Esophagus (tissue), 2 donors: ENCODE data around the gene OPCML. TPM values are rescaled to one million over a fixed set of nuclear protein-coding genes. Genes with fewer than 3 reads are reported as not detected.

Experiments
- H3K27ac ChIP-seq, 2 donors: one replicate each; pipeline ENCODE4 v1.5.1; 2013; ENCODE audit warnings: low read depth in 2 of 2, mild to moderate bottlenecking in 2 of 2, inconsistent platforms in 1 of 2, low read length in 1 of 2, moderate library complexity in 1 of 2
- H3K27me3 ChIP-seq, 2 donors: one replicate each; pipeline ENCODE4 v1.6.1; 2013; ENCODE audit warnings: low read length in 2 of 2, control low read depth in 1 of 2, mild to moderate bottlenecking in 1 of 2; ENCODE audit not compliant: insufficient read depth in 2 of 2, control insufficient read depth in 1 of 2
- H3K36me3 ChIP-seq, 2 donors: one replicate each; pipeline ENCODE4 v1.6.1; 2013; ENCODE audit warnings: low read length in 1 of 2; ENCODE audit not compliant: control insufficient read depth in 2 of 2, insufficient read depth in 2 of 2
- H3K4me1 ChIP-seq, 2 donors: one replicate each; pipeline ENCODE4 v1.6.1; 2013; ENCODE audit warnings: low read length in 1 of 2; ENCODE audit not compliant: control insufficient read depth in 2 of 2, insufficient read depth in 2 of 2
- H3K4me3 ChIP-seq, 2 donors: one replicate each; pipeline ENCODE4 v1.5.1; 2013; ENCODE audit warnings: low read length in 2 of 2, mild to moderate bottlenecking in 2 of 2, low read depth in 1 of 2, moderate library complexity in 1 of 2
- H3K9me3 ChIP-seq, 2 donors: one replicate each; pipeline ENCODE4 v1.6.1; 2013; ENCODE audit warnings: mild to moderate bottlenecking in 2 of 2, low read depth in 1 of 2, low read length in 1 of 2, moderate library complexity in 1 of 2; ENCODE audit not compliant: control insufficient read depth in 2 of 2, insufficient read depth in 1 of 2
- WGBS, 2 donors: extraction: QIAGEN DNeasy Blood & Tissue Kit; methylation state at CpG; one replicate each; pipeline ENCODE4 v1.1.7; 2013; 5-methylcytosine and 5-hydroxymethylcytosine counted together
- polyA plus RNA-seq, 2 donors: library from polyadenylated mRNA; stranded (reverse); fragments of 200-250 nt; gene quantifications; one replicate each; pipeline ENCODE4 v1.2.3, GENCODE V29; 2013
- donor health status: healthy with polysubstance abuse.
- donor health status: Bipolar disorder and iron deficiency.

OPCML gene
- polyA plus RNA-seq, 2 donors = 0.04 to 0.05 TPM

DNA sequence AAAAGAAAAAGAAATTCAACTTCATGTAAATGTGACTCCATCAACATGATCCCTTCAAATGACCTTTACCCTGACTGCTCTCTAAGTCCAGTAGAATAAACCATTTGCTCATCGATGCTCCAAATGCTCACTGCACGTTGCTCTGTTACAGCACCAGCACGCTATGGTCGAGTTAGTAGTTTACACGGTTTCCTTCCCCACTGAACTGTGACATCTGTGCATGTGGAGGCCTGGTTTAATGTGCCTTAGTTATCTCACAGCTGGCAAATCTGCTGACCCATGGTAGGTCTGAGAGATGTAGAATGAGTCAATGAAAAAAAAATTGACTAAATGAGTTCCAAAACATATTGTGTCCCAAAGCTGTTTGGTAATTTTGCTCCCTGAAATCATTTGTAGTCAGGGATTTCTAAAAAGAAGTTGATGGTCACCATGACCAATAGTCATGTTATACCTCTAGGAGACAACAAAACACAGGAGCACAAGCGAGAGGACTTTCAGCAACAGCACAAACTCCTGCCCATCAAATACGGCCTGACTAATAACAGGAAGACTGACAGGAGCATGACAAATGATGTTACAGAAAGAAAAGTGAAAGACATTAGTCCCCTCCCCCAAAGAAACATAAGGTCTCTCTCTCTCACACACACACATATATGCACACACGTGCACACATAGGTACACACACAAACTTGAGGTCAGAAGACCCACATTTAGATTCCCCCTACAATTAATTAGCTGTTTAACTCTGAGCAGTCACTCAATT, 624.5 kb downstream of the OPCML start:
- Histone ChIP-seq H3K36me3 (no peaks in the 10 kb centered on the region), H3K4me1 (no peaks in the 10 kb centered on the region), H3K4me3 (no peak overlapping the region), H3K27ac (no peak overlapping the region), H3K27me3 (no peaks in the 10 kb centered on the region), H3K9me3 (peaks cover 0 to 3% of the 10 kb centered on the region in 2 donors)
- WGBS, 2 donors = 85% methylated on average over 8 of the region's 8 CpGs

DNA sequence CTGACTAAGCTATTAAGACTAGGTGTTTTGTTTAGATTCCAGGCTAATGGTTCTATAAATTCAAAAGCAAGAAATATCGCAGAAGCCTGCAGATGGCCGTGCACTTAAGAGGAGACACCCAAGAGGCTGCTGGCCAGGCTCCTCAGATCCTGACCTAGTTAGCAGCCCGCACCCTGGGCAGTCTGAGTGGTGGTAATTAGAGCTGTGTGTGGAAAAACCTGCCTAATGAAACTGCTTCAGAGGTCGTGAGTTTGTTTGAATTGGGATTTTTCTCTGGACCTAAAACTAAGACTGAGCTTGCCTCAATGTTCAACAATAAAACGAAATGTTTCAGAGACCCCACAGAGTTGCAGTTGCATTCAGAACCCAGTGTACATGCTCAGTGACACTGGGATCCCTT, 627.7 kb downstream of the OPCML start:
- Histone ChIP-seq H3K4me3 (no peak overlapping the region), H3K27ac (no peak overlapping the region), H3K27me3 (no peaks in the 10 kb centered on the region), H3K9me3 (peaks cover 0 to 2% of the 10 kb centered on the region in 2 donors), H3K4me1 (no peaks in the 10 kb centered on the region), H3K36me3 (no peaks in the 10 kb centered on the region)
- 56 to 59% methylated on average over 5 of the region's 5 CpGs for WGBS, 2 donors

GRCh38 chr11:132904091-132904490, 628.2 kb downstream of the OPCML start:
- Histone ChIP-seq H3K36me3 (no peaks in the 10 kb centered on the region), H3K9me3 (peaks cover 0 to 2% of the 10 kb centered on the region in 2 donors), H3K27me3 (no peaks in the 10 kb centered on the region), H3K27ac (no peak overlapping the region), H3K4me3 (no peak overlapping the region), H3K4me1 (no peaks in the 10 kb centered on the region)
- 68 to 72% methylated on average over 1 of the region's 1 CpG for WGBS, 2 donors

- 69 to 72% methylated on average over 14 of the region's 14 CpGs for WGBS, 2 donors
- no peaks in the 10 kb centered on the region for H3K4me1 ChIP-seq
Observed at GRCh38 chr11:132901638-132902471, 630.4 kb downstream of the OPCML start.

GRCh38 chr11:132898676-132899075, 633.6 kb downstream of the OPCML start:
- Histone ChIP-seq H3K36me3 (no peaks in the 10 kb centered on the region), H3K27ac (no peak overlapping the region), H3K9me3 (peaks cover 0 to 2% of the 10 kb centered on the region in 2 donors), H3K4me3 (no peak overlapping the region), H3K27me3 (no peaks in the 10 kb centered on the region), H3K4me1 (no peaks in the 10 kb centered on the region)
- 86 to 88% methylated on average over 2 of the region's 2 CpGs for WGBS, 2 donors

More at GRCh38 chr11:132901638-132902471, 630.4 kb downstream of the OPCML start:
- H3K27me3 ChIP-seq = no peaks in the 10 kb centered on the region
- H3K27ac ChIP-seq = no peak overlapping the region
- peaks cover 0 to 2% of the 10 kb centered on the region in 2 donors for H3K9me3 ChIP-seq
- no peak overlapping the region for H3K4me3 ChIP-seq
- H3K36me3 ChIP-seq = no peaks in the 10 kb centered on the region

- no peaks in the 10 kb centered on the region for H3K27me3 ChIP-seq
- WGBS, 2 donors = 65 to 68% methylated on average over 4 of the region's 4 CpGs
- H3K9me3 ChIP-seq = peaks cover 0 to 2% of the 10 kb centered on the region in 2 donors
- H3K36me3 ChIP-seq = no peaks in the 10 kb centered on the region
- H3K4me3 ChIP-seq = no peak overlapping the region
- no peaks in the 10 kb centered on the region for H3K4me1 ChIP-seq
- no peak overlapping the region for H3K27ac ChIP-seq
Observed at GRCh38 chr11:132898021-132898420, 634.3 kb downstream of the OPCML start.

DNA sequence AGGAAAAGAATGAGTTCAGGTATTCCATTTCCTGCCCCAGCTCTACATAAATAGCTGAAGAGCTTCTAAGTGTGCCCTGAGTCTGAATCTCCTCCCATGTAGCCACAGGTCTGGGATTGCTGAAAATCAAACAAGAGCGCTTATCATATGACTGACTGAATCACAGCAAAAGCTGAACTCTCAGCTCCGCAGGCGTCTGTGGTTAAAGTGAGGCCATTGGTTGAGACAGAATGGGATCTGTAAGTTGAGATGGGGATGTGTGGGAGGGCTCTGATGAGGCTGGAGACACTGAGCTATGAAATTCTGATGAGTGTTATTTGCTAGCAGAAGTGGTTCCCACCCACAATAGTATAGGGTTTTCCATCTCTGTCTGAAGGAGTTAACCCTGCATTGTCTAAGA, 637.0 kb downstream of the OPCML start:
- H3K4me1 ChIP-seq = no peaks in the 10 kb centered on the region
- H3K27ac ChIP-seq = no peak overlapping the region
- no peaks in the 10 kb centered on the region for H3K36me3 ChIP-seq
- no peak overlapping the region for H3K4me3 ChIP-seq
- no peaks in the 10 kb centered on the region for H3K9me3 ChIP-seq
- WGBS, 2 donors = 72 to 77% methylated on average over 3 of the region's 3 CpGs
- no peaks in the 10 kb centered on the region for H3K27me3 ChIP-seq

GRCh38 chr11:132894606-132895005, 637.7 kb downstream of the OPCML start:
- Histone ChIP-seq H3K27me3 (no peaks in the 10 kb centered on the region), H3K4me3 (no peak overlapping the region), H3K9me3 (no peaks in the 10 kb centered on the region), H3K4me1 (no peaks in the 10 kb centered on the region), H3K27ac (no peak overlapping the region), H3K36me3 (no peaks in the 10 kb centered on the region)
- WGBS, 2 donors = 80 to 91% methylated on average over 1 of the region's 1 CpG

DNA sequence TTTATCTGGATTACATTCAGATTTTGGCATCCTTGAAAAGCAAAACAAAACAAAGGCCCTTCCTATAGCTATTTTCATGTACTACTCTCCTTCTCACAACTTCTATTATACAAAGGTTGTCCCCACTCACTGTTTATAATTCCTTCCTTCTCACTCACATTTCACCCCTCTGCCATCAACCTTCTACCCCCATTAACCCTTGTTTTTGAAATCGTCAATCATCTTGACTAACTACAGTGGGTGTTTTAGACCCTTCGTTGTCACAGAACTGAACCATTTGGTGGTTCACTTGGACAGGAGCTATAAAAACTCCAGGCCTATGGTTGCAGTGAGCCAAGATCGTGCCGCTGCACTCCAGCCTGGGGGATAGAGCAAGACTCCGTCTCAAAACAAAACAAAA, 639.4 kb downstream of the OPCML start:
- Histone ChIP-seq H3K4me3 (no peak overlapping the region), H3K36me3 (no peaks in the 10 kb centered on the region), H3K27ac (no peak overlapping the region), H3K27me3 (no peaks in the 10 kb centered on the region), H3K4me1 (no peaks in the 10 kb centered on the region), H3K9me3 (no peaks in the 10 kb centered on the region)
- 77 to 84% methylated on average over 5 of the region's 5 CpGs for WGBS, 2 donors
